ENCODE data around the gene TEX54.
"Not testable (repeated sequence)": the region's sequence is repeated elsewhere in the genome, so short reads cannot be mapped to it uniquely, and the experiment has no call there.

Gene TEX54

GRCh38 chr11:62830904-62831519 is 1.6 kb downstream of the TEX54 start:
- DNase-seq, result no peak

GRCh38 chr11:62828130-62828529 is 4.5 kb downstream of the TEX54 start:
- DNase-seq, result not testable (repeated sequence)

- DNase-seq, result no peak
These were observed 9.0 kb downstream of the TEX54 start for GRCh38 chr11:62823677-62824076.

- DNase-seq, result no peak
These were observed 15.5 kb downstream of the TEX54 start for GRCh38 chr11:62817129-62817528.

- no peak for DNase-seq
These were observed 16.1 kb downstream of the TEX54 start for GRCh38 chr11:62816557-62816956.

- no peak for DNase-seq
These were observed 21.0 kb downstream of the TEX54 start for GRCh38 chr11:62811659-62812058.

GRCh38 chr11:62810748-62811147 is 21.9 kb downstream of the TEX54 start:
- DNase-seq, result no peak

- no peak for DNase-seq
These were observed 26.0 kb downstream of the TEX54 start for GRCh38 chr11:62806611-62807121.

GRCh38 chr11:62805961-62806441 is 26.6 kb downstream of the TEX54 start:
- no peak for DNase-seq

GRCh38 chr11:62805076-62805892 is 27.4 kb downstream of the TEX54 start, which contains the start of gene NXF1:
Gene NXF1 (minus strand): TSS chr11:62805440. CDS start chr11:62805356, 84 bp downstream.
- DNase-seq, result peak; percentile 98

GRCh38 chr11:62804310-62805075 is 28.1 kb downstream of the TEX54 start:
- no peak for DNase-seq

GRCh38 chr11:62801071-62801470 is 31.6 kb downstream of the TEX54 start:
- no peak for DNase-seq

- DNase-seq, result no peak
These were observed 33.2 kb downstream of the TEX54 start for GRCh38 chr11:62799486-62799885.

GRCh38 chr11:62796281-62796680 is 36.4 kb downstream of the TEX54 start:
- DNase-seq, result no peak

- DNase-seq, result no peak
These were observed 38.4 kb downstream of the TEX54 start for GRCh38 chr11:62794201-62794775.

- no peak for DNase-seq
These were observed 40.5 kb downstream of the TEX54 start for GRCh38 chr11:62792202-62792575.

- peak; percentile 93 for DNase-seq
These were observed 41.0 kb downstream of the TEX54 start, which contains the start of gene TMEM223 for GRCh38 chr11:62791501-62792201. Gene TMEM223 (minus strand): TSS chr11:62792006. CDS start chr11:62791994, 12 bp downstream.

GRCh38 chr11:62789576-62789975 is 43.1 kb downstream of the TEX54 start:
- DNase-seq, result no peak

GRCh38 chr11:62788991-62789390 is 43.6 kb downstream of the TEX54 start:
- DNase-seq, result no peak

GRCh38 chr11:62787005-62787759 is 45.5 kb downstream of the TEX54 start, which contains the start of gene TMEM179B:
Gene TMEM179B (plus strand): TSS chr11:62787402. CDS start chr11:62787432, 30 bp downstream.
- peak; percentile 97 for DNase-seq
